Stromal cell of bone marrow (primary cell): ENCODE results near the gene RIC1.
"Not testable (repeated sequence)": the region's sequence is repeated elsewhere in the genome, so short reads cannot be mapped to it uniquely, and the experiment has no call there.

Experiments used
- DNase-seq: peaks from one replicate; pipeline ENCODE4 v3.0.0-alpha.2; 2012; ENCODE audit warnings: low read depth

RIC1 gene

GRCh38 chr9:5671711-5672353 lies 42.9 kb downstream of the RIC1 start:
- no peak for DNase-seq

GRCh38 chr9:5675046-5675445 lies 46.1 kb downstream of the RIC1 start:
- DNase-seq, result not testable (repeated sequence)

DNA sequence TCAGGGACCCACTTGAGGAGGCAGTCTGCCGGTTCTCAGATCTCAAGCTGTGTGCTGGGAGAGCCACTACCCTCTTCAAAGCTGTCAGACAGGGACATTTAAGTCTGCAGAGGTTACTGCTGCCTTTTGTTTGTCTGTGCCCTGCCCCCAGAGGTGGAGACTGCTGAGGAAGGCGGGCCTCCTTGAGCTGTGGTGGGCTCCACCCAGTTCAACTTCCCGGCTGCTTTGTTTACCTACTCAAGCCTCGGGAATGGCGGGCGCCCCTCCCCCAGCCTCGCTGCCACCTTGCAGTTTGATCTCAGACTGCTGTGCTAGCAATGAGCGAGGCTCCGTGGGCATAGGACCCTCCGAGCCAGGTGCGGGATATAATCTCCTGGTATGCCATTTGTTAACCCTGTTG lies 54.7 kb downstream of the RIC1 start:
- not testable (repeated sequence) for DNase-seq

- DNase-seq, result no peak
These were observed 55.2 kb downstream of the RIC1 start for GRCh38 chr9:5684101-5684500.

DNA sequence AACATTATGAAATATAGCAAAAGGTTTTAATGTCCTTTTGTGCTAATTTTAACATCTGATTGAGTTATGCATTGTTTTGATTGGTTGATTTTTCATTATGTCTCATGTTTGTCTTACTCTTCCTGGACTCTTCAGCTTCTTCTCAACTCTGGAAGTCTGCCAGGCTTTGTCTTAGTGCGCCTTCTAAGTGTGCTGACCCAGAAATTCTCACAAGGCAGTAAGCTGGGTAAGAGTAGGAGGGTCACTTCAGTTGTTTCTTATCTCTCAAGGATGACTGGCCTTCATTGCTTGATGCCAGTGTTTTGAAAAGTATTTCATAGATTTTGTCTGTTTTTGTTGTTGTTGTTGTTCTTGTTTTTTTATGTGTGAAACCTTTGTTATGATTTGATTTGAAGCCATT lies 59.2 kb downstream of the RIC1 start:
- DNase-seq, result peak; percentile 1

GRCh38 chr9:5690278-5690677 lies 61.4 kb downstream of the RIC1 start:
- DNase-seq, result no peak

DNA sequence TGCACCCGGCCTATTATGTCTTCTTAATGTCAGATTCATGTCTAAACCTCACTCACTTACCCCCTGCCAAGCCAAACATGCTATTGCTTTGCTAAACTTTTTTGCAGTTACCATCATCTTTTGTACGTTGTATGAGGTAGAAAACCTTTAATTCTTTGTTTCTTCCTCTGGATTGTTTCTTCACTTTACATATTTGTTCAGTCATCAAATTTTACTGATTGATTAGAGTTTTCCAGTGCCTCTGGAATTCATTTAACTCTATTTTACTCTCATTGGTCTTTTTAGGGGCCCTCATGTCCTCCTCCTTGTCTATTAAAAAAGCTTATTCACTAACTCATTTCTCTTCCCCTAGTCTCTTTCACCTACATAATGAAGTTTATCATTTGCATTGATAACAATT lies 67.0 kb downstream of the RIC1 start:
- DNase-seq, result no peak

DNA sequence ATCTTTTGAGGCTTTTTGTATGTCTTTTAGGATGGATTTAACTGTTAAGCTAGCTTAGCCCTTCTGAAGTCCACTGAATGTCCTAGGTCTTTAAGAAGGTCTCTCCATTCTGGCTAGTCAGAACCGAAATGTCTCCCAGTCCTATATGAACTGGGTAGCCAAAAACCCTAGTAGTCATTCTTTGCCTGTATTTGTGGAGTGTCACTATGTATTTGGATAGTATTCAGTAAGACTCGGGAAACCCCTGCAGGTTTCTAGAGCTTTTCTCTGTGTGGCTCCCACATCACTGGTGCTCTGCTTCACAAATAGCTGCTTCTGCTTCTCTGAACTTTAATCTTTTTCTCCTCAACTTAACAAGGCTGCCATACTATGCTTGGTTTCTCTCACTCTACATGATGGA lies 68.0 kb downstream of the RIC1 start:
- no peak for DNase-seq

DNA sequence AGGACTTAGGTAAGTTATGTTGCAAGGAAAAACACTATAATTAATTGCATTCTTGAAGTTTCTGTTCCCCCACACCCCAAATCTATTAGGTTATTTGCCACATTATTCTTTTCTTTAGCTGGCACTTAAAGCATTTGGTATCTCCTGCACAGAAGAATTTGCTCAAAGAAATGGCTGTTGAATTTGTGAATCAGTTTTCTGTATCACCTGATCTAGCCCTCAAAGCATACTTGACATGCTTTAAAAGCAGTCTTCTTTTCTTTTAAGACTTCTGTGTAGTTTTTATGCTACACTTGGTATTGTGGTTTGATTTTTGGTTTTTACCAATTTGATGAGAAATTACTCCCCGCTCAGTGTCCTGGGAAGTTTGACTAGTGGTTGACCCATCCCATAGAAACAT lies 69.1 kb downstream of the RIC1 start:
- DNase-seq, result no peak

GRCh38 chr9:5698810-5699556 lies 70.1 kb downstream of the RIC1 start:
- DNase-seq, result no peak

DNA sequence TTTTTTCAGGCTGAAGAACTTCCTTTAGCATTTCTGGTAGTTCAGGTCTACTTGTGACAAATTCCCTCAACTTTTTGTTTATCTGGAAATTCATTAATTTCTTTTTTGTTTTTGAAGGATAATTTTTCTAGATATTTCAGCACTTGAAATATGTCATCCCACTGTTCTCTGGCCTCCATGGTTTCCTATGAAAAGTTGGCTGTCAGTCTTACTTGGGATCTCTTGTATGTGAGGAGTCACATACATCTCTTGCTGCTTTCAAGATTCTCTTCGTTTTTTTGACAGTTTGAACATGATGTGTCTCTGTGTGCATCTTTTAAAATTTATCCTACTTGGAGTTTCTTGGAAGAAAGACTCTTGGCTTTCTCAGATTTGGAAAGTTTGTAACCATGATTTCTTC lies 79.5 kb downstream of the RIC1 start:
- no peak for DNase-seq

DNA sequence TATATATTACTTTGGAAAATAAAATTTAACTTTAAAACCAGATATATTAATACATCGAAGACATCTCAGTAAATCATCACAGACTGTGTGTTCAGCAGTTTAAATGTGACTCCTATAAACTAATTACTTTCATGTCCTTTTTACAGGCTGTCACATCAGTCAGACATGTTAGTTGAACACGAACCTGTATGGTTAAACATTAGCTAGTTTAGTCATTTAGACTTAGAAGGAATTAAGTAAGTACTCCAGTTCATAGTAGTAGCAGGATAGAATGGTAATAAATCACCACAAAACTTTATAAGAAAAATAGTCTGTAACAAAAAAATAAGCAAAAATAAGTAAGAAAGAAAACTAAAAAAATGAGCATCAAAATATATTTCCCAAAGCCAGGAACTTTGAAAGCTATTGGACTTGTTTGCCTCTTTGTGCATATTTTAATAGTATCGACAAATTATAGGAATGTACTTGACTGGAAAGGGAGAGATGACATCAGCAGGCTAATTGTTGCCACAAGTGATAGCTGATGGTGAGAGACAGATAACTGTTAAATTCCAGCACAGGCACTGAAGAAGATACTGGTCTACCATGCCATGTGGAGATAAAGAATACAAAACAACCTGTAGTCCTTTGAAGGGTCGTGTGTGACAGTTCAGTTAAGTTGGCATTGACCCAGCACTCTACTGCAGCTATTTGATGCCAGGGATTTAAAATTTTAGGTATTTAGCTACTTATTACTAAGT lies 83.9 kb downstream of the RIC1 start:
- DNase-seq, result no peak

GRCh38 chr9:5714501-5715401 lies 85.8 kb downstream of the RIC1 start:
- peak; percentile 6 for DNase-seq

DNA sequence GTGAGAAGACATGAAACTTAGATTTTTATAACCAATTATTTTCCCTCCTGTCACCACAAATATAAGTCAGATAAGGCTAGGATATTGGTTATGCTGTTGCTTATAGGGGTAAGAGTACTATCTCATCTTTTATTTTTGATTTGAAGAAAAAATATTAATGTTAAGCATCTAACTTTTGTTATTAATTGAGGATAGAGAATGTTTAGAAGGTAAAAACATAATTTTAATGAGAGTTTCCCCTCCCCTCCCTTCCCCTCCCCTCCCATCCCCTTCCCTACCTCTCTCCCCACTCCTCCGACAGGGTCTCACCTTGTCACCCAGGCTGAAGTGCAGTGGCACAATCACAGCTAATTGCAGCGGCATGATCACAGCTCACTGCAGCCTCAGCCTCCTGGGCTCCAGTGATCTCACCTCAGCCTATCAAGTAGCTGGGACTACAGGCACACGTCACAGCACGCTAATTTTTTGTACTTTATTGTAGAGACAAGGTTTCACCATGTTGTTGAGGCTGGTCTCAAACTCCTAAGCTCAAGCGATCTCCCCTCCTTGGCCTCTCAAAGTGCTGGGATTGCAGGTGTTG lies 86.7 kb downstream of the RIC1 start:
- no peak for DNase-seq

GRCh38 chr9:5717434-5717833 lies 88.5 kb downstream of the RIC1 start:
- DNase-seq, result not testable (repeated sequence)

DNA sequence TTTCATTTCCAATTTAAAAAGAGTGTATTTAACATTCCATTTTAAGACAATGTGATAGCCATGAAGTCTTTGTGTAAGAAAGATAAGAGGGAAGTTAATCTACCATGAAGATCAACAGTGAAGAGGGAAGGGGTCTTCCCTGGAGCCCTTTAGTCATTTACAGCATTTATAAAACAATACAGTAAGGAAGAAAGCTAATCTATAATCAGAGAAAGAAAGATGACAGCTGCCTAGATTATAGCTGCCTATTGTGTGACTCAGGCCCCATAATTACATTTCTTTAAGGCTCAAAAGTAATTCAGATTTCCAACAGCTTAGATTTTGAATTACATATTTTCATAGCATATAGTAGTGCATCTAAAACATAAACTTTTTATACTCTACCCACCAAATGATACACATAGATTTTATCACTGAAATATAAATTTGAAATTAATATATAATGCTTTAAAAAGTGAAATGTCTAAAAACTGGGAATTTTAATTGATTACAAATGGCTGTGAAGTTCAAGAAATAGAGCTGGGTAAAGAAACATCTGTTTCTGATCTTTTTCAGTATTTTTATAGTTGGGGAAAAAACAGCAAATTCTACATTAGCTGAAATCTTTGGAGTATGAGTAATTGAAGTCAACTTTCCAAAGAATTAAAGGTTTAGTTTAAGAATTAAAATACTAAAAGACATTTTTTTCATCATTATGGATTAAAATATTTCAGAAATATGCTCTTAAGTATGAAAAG lies 89.6 kb downstream of the RIC1 start:
- peak; percentile 16 for DNase-seq

DNA sequence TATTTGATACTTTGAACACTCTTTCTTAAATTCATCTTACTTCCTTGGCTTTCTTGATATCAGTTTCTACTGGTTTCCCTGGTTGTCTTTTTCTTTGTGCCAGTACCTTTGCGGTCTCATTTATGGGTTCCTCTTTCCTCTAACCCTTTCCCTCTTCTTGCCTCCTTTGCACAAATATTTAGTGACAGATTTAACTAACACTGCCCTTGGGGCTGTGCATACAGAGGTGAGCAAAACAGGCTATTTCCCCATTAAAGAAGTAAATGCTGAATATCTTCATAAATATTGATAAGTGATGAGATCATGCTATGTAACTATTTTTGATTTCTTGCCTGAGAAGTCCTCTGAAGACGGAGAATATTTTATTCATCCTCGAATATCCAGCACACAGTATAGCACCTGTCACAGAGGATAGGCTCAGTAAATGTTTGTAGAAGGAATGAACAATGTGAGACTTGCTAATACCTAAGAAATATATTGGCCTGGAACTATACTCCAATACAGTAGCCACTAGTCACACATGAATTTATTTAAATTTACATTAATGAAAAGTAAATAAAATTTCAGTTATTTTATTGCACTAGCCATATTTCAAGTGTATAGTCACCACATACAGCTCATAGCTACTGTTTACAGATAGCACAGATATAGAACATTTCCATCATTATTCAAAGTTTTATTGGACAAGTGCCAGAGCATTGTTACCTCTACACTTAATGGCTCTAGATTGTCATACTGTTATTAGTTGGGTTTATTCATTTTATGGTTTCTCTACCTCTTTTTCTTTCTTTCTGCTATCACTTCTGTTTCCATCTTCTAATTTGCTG lies 90.4 kb downstream of the RIC1 start:
- DNase-seq, result no peak

- no peak for DNase-seq
These were observed 91.2 kb downstream of the RIC1 start for GRCh38 chr9:5720151-5720550.

DNA sequence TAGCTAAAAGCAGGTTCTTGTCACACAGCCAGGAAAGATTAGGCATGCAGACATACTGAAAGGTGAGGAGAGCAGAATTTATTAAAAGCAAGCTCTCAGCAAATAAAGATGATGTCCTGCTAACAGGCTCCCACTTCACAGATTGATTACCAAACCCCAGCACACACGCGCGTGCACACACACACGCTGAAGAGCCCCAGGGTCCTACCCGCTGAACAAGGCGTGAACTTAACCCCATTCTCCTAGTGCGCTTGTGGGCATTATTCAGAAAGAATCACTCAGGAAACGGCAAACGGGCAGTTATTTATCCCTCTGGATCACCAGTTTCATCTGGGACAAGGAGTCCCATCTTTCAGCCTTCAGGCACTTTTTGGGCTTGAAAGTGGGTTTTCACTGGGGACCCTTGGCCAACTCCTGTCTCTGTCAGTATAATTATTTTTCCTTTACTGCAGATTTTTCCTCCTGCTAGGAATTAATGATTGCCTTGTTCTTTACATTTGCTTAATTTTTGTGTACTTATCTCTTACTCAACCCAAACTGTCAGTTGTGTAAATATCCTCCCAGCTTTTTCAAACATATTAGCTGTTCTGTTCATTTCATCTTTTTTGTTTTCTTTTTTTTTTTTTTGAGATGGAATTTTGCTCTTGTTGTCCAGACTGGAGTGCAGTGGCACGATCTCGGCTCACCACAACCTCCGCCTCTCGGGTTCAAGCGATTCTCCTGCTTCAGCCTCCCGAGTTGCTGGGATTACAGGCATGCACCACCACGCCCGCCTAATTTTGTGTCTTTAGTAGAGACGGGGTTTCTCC lies 92.6 kb downstream of the RIC1 start:
- DNase-seq, result no peak
